Panc1 (cell line): ENCODE data around the gene RXYLT1.

Experiments
- POLR2AphosphoS5 ChIP-seq: IDR thresholded peaks from 2 replicates; pipeline ENCODE4 v1.6.1; 2012; ENCODE audit warnings: mild to moderate bottlenecking, low read depth, low read length, moderate library complexity
- TCF7L2 ChIP-seq: IDR thresholded peaks from 2 replicates; pipeline ENCODE4 v1.6.1; 2011; ENCODE audit warnings: mild to moderate bottlenecking, low read depth, low read length, inconsistent platforms
- TF ChIP-seq, protein P1 (sequence below): fragments of 450-650 bp; IDR thresholded peaks from 2 replicates; pipeline ENCODE4 v1.5.1; 2017; ENCODE audit warnings: mild to moderate bottlenecking
- TF ChIP-seq, protein P2 (sequence below), 2 experiments: IDR thresholded peaks; 2 replicates each; pipeline ENCODE4 v1.6.1; 2011 to 2012; ENCODE audit warnings: low read depth in 2 of 2, control low read depth in 1 of 2, low read length in 1 of 2, mild to moderate bottlenecking in 1 of 2, moderate library complexity in 1 of 2; ENCODE audit not compliant: insufficient read depth in 1 of 2

DNA sequence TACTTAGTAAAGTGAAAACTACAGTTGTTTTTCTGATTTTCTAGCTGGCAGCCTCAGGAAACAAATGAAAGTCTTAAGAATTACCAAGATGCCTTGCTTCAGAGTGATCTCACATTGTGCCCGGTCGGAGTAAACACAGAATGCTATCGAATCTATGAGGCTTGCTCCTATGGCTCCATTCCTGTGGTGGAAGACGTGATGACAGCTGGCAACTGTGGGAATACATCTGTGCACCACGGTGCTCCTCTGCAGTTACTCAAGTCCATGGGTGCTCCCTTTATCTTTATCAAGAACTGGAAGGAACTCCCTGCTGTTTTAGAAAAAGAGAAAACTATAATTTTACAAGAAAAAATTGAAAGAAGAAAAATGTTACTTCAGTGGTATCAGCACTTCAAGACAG, 28.9 kb downstream of the RXYLT1 start:
- TF ChIP-seq, protein P1, sequence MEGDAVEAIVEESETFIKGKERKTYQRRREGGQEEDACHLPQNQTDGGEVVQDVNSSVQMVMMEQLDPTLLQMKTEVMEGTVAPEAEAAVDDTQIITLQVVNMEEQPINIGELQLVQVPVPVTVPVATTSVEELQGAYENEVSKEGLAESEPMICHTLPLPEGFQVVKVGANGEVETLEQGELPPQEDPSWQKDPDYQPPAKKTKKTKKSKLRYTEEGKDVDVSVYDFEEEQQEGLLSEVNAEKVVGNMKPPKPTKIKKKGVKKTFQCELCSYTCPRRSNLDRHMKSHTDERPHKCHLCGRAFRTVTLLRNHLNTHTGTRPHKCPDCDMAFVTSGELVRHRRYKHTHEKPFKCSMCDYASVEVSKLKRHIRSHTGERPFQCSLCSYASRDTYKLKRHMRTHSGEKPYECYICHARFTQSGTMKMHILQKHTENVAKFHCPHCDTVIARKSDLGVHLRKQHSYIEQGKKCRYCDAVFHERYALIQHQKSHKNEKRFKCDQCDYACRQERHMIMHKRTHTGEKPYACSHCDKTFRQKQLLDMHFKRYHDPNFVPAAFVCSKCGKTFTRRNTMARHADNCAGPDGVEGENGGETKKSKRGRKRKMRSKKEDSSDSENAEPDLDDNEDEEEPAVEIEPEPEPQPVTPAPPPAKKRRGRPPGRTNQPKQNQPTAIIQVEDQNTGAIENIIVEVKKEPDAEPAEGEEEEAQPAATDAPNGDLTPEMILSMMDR: no peak
- TF ChIP-seq POLR2AphosphoS5: no peak
- TF ChIP-seq, protein P2, sequence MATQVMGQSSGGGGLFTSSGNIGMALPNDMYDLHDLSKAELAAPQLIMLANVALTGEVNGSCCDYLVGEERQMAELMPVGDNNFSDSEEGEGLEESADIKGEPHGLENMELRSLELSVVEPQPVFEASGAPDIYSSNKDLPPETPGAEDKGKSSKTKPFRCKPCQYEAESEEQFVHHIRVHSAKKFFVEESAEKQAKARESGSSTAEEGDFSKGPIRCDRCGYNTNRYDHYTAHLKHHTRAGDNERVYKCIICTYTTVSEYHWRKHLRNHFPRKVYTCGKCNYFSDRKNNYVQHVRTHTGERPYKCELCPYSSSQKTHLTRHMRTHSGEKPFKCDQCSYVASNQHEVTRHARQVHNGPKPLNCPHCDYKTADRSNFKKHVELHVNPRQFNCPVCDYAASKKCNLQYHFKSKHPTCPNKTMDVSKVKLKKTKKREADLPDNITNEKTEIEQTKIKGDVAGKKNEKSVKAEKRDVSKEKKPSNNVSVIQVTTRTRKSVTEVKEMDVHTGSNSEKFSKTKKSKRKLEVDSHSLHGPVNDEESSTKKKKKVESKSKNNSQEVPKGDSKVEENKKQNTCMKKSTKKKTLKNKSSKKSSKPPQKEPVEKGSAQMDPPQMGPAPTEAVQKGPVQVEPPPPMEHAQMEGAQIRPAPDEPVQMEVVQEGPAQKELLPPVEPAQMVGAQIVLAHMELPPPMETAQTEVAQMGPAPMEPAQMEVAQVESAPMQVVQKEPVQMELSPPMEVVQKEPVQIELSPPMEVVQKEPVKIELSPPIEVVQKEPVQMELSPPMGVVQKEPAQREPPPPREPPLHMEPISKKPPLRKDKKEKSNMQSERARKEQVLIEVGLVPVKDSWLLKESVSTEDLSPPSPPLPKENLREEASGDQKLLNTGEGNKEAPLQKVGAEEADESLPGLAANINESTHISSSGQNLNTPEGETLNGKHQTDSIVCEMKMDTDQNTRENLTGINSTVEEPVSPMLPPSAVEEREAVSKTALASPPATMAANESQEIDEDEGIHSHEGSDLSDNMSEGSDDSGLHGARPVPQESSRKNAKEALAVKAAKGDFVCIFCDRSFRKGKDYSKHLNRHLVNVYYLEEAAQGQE (IDR thresholded peaks at IDR 0.05; ENCODE audit: insufficient read depth in 1 of 2, low read depth in 2 of 2, low read length in 1 of 2): no peak
- TF ChIP-seq TCF7L2: no peak
